Urothelium cell line (cell line): ENCODE results near the gene TBC1D4.

ENCODE experiments used
- DNase-seq: peaks from one replicate; pipeline ENCODE4 v3.0.0; 2011; ENCODE audit warnings: low spot score, mixed read lengths
- FAIRE-seq: peaks from 2 replicates; lab custom pipeline; 2011; peaks lifted over from hg19 to GRCh38; lab: Jason Lieb, UNC

The TBC1D4 gene

DNA sequence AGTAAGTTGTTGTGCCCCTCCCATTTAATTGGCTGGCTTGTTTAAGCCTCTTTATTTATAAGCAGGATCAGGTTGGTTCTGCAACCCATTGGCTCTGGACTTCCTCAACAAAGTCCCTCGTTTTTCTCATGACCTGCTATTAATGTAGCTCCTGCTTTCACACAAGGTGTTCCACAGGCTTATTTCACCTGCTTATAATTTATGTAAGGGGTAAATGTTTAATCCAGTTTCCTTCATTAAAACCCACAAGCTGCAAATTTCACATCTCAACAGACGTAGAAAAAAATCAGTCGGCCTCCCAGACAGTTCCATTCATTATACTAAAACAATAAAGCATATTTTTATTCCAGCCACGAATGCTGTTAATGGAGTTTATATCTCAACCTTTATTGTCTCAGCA is 86.1 kb downstream of the TBC1D4 start:
- no peak for FAIRE-seq

DNA sequence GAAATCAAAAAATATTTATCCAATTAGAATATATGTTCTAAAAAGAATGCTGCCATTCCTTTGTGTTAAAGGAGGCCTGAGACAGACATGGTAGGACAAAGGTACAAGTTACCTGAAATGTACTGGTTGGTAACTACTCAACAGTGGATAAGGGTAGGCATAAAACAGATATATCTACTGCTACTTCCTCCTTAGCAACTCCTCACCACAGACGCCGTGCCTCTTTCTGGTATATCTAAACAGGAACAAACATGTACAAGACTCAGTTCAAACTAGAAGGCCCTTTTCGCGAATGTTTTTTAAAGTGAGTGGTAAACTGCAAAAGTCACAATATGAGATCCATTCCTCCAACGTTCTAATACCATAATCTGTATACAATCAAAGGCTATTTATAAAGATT is 86.9 kb downstream of the TBC1D4 start:
- no peak for DNase-seq
- no peak for FAIRE-seq

More for the DNA sequence above, 86.1 kb downstream of the TBC1D4 start:
- no peak for DNase-seq

GRCh38 chr13:75393839-75394520 is 88.0 kb downstream of the TBC1D4 start:
- DNase-seq, result no peak
- FAIRE-seq, result no peak

GRCh38 chr13:75391432-75392100 is 90.4 kb downstream of the TBC1D4 start:
- no peak for DNase-seq
- FAIRE-seq, result no peak

- DNase-seq, result no peak
- no peak for FAIRE-seq
These were observed 91.7 kb downstream of the TBC1D4 start for GRCh38 chr13:75390229-75390628.

DNA sequence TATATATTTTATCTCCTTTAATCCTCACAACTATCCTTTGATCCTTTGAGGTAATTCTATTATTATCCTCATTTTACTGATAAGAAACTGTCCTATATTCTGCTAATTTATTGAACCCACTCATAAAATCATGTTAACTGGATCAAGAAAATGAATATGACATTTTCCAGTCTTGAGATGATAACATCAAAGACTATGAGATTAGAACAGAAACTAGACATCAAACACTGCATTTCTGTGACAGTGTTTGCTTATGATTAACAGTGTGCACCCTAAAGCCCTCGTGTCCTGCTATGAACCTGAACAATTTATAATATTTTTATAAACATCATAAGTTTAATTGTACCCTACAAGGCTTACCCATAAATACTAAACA is 96.3 kb downstream of the TBC1D4 start:
- no peak for FAIRE-seq
- no peak for DNase-seq

DNA sequence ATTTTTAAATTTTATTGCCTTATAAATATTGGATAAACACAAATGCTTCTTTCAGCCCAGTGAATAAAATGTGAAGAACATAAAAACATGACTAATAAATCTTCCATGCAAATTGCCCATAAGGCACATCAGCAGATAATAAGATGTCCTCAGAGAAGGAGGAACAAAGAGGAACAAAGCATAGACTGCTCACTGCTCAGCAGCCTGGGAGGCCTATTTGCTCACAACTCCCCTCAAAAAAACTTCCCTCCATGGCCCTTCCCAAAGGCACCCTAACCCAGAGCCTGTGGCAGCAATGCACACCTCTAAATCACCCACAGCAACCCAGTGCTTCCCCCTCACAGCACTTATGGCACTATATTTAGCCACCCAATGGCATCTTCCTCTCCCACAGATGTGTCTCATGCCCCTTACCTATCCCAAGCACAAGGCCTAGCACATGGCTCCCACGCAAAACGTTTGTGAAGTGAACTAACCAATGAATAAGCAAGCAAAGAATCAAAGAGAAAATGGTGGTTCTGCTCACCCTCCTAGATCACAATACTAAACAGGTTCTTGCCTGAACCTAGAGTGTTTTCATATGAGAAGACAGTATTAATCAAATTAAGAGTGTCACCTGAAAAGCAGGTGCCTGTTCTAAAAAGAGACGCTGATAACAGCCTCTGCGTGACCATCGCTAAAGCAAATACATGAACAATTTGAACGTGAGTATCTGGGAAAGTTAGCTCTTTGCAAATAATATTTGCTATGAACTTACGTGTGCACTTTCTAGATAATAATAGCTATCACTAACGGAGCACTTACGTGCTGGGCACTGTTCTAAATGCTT is 96.9 kb downstream of the TBC1D4 start:
- FAIRE-seq, result no peak

GRCh38 chr13:75383064-75383715 is 98.8 kb downstream of the TBC1D4 start:
- FAIRE-seq, result no peak

More for the DNA sequence above, 96.9 kb downstream of the TBC1D4 start:
- no peak for DNase-seq

DNA sequence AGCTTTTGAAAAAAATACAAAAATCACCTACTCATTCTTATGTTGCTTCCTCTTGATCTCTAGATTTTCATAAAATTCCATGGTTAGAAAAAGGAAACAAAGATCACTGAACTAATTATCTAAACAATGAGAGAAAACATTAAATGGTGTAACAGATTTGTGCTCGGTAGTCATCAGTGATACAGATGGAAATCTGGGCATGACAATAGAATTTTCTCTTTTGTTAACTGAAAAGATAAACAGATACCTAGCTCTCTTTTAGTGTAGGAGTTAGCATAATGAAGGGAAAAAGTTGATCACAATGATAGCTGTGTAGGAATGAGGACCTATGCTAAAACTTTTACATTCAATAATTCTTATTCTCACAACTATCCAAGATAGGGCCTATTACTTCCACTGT is 103.7 kb downstream of the TBC1D4 start:
- DNase-seq (no peak), FAIRE-seq (no peak)

More at GRCh38 chr13:75383064-75383715, 98.8 kb downstream of the TBC1D4 start:
- no peak for DNase-seq

DNA sequence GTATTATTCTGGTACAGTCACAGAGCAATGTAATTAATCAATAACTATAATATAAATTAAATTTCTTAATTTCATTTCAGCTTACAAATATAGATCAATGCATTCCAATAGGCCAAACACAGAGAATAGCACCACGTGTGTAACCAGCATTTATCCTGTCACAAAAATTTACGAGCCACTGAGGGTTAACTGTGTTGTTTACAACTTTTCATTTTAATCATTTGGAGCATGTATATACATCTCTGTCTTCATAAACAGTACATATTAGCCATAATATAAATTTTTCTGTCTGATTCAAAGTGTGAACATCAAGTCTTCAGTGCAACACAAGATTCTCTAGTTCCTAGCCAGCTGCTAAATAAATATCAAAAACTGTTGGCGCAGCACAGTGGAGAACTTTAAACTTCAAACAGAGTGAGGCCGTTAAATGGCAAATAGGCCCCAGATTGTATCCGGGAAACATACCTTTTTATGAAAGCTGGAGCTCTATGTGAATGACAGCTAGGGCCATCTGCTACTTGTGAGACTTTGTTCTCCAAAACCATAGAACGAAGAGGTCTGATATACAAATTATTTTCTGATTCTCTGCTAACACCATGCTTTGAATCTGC is 105.1 kb downstream of the TBC1D4 start:
- DNase-seq (no peak), FAIRE-seq (no peak)

GRCh38 chr13:75375329-75375728 is 106.6 kb downstream of the TBC1D4 start:
- no peak for FAIRE-seq
- DNase-seq, result no peak

- no peak for DNase-seq
- FAIRE-seq, result no peak
These were observed 108.0 kb downstream of the TBC1D4 start for GRCh38 chr13:75373988-75374387.

- no peak for DNase-seq
These were observed 108.8 kb downstream of the TBC1D4 start for GRCh38 chr13:75372923-75373841.

GRCh38 chr13:75372517-75372916 is 109.5 kb downstream of the TBC1D4 start:
- DNase-seq, result peak; percentile 24
- no peak for FAIRE-seq

More at GRCh38 chr13:75372923-75373841, 108.8 kb downstream of the TBC1D4 start:
- no peak for FAIRE-seq

- DNase-seq (no peak), FAIRE-seq (no peak)
These were observed 110.8 kb downstream of the TBC1D4 start for GRCh38 chr13:75371203-75371602.

GRCh38 chr13:75370774-75371173 is 111.2 kb downstream of the TBC1D4 start:
- FAIRE-seq (no peak), DNase-seq (no peak)

DNA sequence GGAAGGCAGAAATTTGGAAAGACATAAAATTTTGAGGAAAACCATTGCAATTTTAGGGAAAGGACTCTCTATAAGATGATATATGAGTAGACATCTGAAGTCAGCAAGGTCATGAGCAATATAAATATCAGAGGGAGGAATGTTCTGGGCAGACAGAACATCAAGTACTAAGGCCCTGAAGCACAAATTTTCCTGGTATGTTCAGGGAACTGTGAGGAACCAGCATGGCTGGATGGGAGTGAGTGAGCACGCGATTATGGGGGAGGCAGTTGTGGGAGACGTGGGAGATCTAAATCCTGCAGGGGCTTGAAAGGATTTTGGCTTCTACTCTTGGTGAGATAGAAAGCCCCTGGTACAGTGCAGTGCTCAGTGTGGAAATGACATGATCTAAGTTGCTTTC is 112.0 kb downstream of the TBC1D4 start:
- FAIRE-seq (no peak), DNase-seq (no peak)

DNA sequence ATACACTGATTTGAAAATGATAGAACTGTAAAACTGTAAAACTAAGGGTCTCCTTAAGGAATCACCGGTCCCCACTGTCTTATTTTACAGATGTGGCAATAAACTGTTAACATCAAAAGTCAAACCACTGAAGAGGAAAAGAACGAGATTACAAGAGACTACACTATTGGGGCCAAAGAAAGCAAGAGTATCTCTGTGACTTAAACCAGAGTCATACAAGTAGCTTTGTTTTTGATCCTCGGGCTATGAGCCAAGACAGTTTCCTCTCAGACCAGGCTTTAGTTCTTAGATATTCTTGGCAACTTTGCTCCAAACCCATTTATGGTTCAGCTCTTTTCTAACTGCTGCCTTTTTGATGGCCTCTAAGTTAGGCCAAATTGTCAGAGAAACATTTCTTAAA is 113.8 kb downstream of the TBC1D4 start:
- DNase-seq (no peak), FAIRE-seq (no peak)

DNA sequence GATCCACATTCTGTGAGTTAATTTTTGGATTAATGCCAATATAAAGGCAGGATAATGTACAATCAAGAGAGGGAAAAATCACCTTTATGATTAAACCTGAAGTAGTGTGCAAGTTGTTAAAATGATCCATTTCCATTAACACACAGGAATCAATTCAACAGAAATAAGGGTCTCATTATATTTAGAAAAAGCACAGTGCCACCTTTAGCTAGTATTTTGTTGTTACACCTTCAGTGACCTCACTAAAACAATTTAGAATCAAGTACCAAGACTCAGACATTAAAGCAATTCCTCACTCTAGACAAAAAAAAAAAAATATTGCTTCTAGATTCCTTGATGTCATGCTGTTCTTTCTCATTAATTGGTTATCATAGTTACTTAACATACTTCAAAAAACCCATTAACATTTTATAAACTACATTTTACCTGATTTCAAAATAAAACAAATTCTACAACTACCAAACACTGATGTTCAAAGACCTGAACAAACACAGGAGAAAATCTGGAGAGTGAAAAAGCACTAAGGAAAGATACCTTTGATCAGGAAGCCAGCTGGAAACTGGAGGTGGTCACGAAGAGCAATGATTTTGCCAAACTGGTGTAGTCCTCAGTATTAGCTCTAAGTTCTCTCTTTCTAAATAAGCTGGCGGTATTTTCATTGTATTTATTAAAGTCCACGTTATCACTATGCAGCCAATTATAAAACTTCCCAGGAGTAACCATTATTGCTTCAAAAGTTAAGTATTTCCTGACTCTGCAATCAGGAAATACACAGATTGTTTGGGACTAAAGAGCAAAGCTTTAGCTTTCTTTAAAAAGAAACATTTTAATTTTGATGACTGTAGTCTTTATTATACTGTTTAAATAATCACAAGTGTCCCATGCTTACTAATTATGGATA is 115.3 kb downstream of the TBC1D4 start:
- FAIRE-seq (no peak), DNase-seq (no peak)
